GM18858 (cell line): ENCODE data around the gene PRKCG.
"Not testable (repeated sequence)": the region's sequence is repeated elsewhere in the genome, so short reads cannot be mapped to it uniquely, and the experiment has no call there.

Experiments used
- ATAC-seq: cut with Tn5 transposase; IDR thresholded peaks from one replicate; pipeline ENCODE4 v1.9.1; 2021; ENCODE audit not compliant: unreplicated experiment

Gene PRKCG

DNA sequence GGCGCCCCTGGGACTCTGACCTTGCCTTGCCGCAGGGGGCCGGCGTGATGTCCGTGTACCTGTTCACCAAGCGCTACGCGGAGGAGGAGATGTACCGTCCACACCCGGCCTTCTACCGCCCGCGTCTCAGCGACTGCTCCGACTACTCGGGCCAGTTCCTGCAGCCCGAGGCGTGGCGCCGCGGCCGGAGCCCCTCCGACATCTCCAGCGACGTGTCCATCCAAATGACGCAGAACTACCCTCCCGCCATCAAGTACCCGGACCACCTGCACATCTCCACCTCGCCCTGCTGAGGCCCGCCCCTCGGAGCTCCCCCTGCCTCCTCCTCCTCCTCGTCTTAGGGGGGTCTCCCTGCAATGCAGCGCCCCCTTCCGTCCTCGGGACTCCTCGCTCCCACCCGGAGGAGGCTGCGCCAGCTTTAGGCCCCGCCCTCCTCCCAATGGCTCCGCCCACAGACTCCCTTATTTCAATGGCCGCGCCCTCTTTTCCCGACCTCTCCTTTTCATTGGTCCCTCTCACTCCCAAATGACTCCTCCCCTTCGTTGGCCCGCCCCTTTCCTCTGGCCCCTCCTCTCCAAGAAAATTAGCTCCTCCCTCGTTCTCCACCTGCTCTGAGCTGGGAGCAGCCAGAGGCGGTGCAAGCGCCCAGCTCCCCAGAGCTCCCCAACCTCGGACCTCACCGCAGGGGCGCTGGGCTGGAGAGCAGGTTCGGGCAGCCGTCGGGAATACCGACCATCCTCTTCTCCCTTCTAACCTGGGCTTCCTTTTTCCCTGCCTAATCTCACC, 60.2 kb downstream of the PRKCG start:
- no peak for ATAC-seq

DNA sequence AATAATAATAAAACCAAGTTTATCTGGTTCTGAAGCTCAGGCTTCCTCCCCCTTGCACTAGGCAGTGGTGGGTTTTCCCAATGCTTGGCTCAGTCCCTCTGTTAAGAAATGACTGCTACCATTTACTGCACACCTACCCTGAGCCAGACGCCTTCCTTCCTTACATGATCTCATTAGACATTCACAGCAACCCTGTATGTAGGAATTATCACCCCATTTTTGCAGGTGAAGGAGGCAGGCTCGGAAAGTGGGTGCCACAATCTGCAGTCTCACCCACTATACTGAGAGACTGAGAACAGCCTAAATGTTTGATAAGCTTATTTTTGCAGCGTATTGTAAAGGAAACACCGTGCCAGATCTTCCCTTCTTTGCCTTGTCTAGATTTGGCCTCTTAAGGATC, 62.4 kb downstream of the PRKCG start:
- no peak for ATAC-seq

DNA sequence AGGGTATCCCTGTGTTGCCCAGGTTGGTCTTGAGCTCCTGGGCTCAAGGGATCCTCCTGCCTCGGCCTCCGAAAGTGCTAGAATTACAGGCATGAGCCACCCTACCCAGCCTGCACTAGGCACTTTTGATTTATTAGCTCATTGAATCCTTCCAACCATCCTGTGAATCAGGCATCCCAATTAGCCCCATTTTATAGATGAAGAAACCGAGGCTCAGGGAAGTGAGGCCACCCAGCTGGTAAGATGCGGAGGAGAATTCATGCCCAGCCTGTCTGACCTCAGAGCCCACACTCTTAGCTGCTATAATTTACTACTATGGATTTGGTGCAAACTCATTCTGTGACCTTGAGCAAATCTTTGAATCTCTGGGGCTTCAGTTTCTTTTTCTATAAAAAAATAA, 62.9 kb downstream of the PRKCG start:
- ATAC-seq, result no peak

DNA sequence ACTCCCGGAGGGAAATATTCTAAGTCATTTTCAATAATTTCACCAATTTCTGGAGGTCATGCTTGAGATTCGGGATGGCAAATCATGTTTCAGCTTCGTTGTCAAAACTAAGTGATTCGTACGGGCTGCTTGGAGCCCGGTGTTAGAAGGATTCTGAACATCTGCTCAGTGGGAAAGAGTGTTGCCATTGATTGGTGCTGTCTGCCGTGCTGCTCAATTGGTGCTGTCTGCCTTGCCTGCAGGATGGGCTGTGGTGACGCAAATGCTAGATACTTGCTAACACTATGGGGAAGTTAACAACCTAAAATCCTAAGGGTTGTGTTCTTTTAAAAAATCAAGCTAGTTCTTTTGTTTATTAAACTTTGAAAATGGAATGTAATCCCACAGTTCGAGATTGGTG, 63.4 kb downstream of the PRKCG start:
- ATAC-seq, result no peak

DNA sequence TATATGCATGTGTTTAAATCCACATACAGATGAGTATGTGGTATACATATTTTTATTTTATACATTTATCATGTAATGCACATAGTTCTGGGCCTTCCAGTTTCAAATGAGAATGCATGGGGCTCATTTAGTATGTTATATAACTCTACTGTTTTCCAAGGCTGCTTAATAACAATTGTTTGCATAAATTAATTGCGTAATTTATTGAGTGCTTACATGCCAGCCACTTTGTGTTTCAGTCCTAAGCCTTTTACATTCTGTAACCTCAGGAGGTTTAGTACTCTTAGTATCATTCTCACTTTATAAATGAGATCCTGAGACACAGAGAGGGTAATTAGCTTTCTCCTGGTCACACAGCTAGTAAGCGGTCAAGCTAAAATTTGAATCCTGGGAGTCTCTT, 64.0 kb downstream of the PRKCG start:
- ATAC-seq, result no peak

DNA sequence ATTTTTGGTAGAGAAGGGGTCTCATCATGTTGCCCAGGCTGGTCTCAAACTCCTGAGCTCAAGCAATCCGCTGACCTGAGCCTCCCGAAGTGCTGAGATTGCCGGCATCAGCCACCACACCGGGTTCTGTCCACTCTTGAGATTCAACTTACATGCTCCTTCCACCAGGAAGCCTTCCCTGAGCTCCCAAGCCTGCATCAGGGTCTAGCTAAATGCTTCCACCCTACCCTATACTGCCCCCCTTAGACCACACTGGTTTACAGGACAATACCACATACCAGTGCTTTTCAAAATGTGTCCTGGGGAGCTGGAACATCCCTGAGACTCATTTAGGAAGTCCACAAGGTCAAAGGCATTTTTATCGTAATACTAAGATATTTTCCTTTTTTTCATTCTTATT, 65.6 kb downstream of the PRKCG start:
- ATAC-seq, result no peak

DNA sequence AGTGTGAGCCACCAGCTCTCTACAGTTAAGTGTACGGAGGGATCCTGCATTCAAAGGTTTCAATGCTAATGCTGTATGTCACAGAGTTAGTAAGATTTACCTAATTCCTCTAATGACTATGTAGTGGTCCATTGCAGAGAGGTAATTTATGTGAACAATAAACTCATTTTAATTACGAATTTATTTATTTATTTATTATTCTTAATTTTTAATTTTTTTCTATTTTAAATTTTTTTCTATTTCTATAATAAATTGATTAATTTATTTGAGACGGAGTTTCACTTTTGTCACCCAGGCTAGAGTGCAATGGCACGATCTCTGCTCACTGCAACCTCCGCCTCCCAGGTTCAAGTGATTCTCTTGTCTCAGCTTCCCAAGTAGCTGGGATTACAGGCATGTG, 66.6 kb downstream of the PRKCG start:
- not testable (repeated sequence) for ATAC-seq

DNA sequence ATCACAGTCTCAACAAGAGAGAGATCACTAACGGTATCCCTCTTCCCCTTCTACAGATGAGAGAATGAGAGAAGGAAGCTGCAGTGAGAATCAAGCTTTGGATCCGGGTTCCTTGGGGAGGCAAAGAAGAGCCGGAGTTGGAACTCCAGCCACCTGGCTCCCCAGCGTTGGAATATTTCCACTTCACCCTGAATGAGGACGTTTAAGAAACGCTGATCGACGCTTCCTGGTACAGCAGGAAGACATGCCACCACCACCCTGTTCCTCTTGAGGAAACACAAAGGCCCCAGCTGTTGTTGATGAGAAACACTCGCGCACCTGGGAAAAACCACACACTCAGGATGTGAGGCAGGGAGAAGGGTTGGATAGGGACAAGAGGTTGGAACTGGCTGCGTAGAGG, 69.4 kb downstream of the PRKCG start:
- no peak for ATAC-seq

DNA sequence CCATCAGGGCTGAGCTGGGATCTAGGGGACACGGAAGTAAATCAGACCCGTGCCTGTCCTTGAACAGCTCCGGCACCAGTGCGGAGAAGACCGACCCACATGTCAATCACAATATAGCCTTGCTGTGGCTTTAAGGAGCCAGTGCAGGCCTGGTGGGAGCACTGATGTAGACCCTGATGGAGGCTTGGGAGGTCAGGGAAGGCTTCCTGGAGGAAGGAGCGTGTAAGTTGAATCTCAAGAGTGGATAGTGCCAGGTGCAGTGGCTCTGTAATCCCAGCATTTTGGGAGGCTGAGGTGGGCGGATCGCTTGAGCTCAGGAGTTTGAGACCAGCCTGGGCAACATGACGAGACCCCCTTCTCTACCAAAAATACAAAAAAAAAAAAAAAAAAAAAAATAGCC, 70.0 kb downstream of the PRKCG start:
- ATAC-seq, result no peak

DNA sequence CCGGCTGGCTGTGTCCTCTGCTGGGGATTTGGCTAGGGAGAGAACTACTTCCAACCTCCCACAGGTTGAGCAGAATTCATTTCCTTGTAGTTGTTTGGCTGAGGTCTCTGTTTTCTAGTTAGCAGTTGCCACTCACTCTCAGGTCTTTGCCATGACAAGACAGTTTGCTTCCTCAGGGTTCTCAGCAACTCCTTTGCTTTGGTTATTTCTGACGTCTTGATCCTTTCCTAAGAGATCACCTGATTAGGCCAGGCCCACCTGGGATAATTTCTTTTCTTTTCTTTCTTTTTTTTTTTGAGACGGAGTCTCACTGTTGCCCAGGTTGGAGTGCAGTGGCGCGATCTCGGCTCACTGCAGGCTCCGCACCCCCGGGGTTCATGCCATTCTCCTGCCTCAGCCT, 71.4 kb downstream of the PRKCG start:
- ATAC-seq, result no peak
